Right lobe of liver (tissue), 6 donors: ENCODE results near the gene KIF11. TPM values are rescaled to one million over a fixed set of nuclear protein-coding genes. Genes with fewer than 3 reads are reported as not detected.

Experiments
- ATAC-seq, 4 donors: fragments of 200-7000 bp; cut with Tn5 transposase; one replicate each; pipeline ENCODE4 v1.9.1; 2020; ENCODE audit warnings: mild to moderate bottlenecking in 4 of 4, moderate library complexity in 4 of 4
- DNase-seq, 3 donors: peaks; one replicate each; pipeline ENCODE4 v3.0.0-alpha.2; 2020
- H3K27ac ChIP-seq, 3 donors: fragments of 200-600 bp; one replicate each; pipeline ENCODE4 v1.8.0; 2022
- H3K27me3 ChIP-seq, 2 donors: fragments of 200-600 bp; one replicate each; pipeline ENCODE4 v1.8.0; 2022
- H3K36me3 ChIP-seq, 4 donors: fragments of 200-600 bp; sonication (generic) in 1 of 4; one replicate each; pipeline versions ENCODE4 v1.5.1 to v1.8.0; 2017 to 2022; ENCODE audit warnings: control low read depth in 1 of 4
- H3K4me1 ChIP-seq, 4 donors: fragments of 200-600 bp; sonication (generic) in 1 of 4; one replicate each; pipeline versions ENCODE4 v1.5.1 to v1.8.0; 2017 to 2022; ENCODE audit warnings: control low read depth in 1 of 4
- H3K4me3 ChIP-seq, 3 donors: fragments of 200-600 bp; one replicate each; pipeline ENCODE4 v1.8.0; 2022
- H3K9me3 ChIP-seq, 4 donors: fragments of 200-600 bp; sonication (generic) in 1 of 4; one replicate each; pipeline versions ENCODE4 v1.5.1 to v1.8.0; 2017 to 2022; ENCODE audit warnings: control low read depth in 1 of 4
- CTCF ChIP-seq, 4 donors: fragments of 200-600 bp in 3 of 4; fragments of 450-650 bp in 1 of 4; IDR thresholded peaks; one replicate each; pipeline versions ENCODE4 v1.5.1 to v1.8.0; 2016 to 2022; ENCODE audit warnings: antibody characterized with exemption in 4 of 4, mild to moderate bottlenecking in 2 of 4
- POLR2A ChIP-seq: fragments of 450-650 bp; IDR thresholded peaks from one replicate; pipeline ENCODE4 v1.6.1; 2017; ENCODE audit warnings: antibody characterized with exemption, mild to moderate bottlenecking
- WGBS: methylation state at CpG from one replicate; pipeline ENCODE4 v1.1.6; 2018; ENCODE audit warnings: low coverage, low lambda C conversion rate; ENCODE audit not compliant: insufficient coverage; ENCODE audit errors: missing lambda C conversion rate; 5-methylcytosine and 5-hydroxymethylcytosine counted together
- intact Hi-C, 2 donors: fragments of 100-400 bp; cut with DNase I; formaldehyde crosslinking; loops; one replicate each; pipeline versions ENCODE4 v1.11.2 to v1.14.1; 2022
- total RNA-seq, 6 experiments: library from RNA; depleted of rRNA in 2 of 6; stranded (reverse); fragments of >200 nt in 2 of 6; fragmentation: NEBNext Ultra II Directional in 3 of 6; extraction: Animal tissue kit (Norgen Biotek cat#: 25700) in 3 of 6; gene quantifications; one replicate each; pipeline versions ENCODE4 v1.1.0 to v1.2.4, GENCODE V29; 2016 to 2023
- donor health status: DM: no; HTN: yes; CAD: no.
- donor health status: DM: no; HTN: no; CAD: no.
- donor health status: DM: no; HTN: no; CAD: no.
- donor health status: DM: no; HTN: yes; CAD: no.
- donor health status: DM: no; HTN: yes; CAD: no.

Gene KIF11
- total RNA-seq, 6 experiments from 2014 or later: 0.35 to 1.4 (median 0.83) TPM

- Histone ChIP-seq H3K27me3 (no peaks in the 10 kb centered on the region), H3K27ac (no peak overlapping the region), H3K4me3 (no peak overlapping the region), H3K36me3 (no peaks in the 10 kb centered on the region), H3K4me1 (no peaks in the 10 kb centered on the region), H3K9me3 (no peaks in the 10 kb centered on the region)
- TF ChIP-seq POLR2A (no peak), CTCF (IDR thresholded peaks at IDR 0.05) (no peak)
- ATAC-seq (no peak), DNase-seq (no peak)
- WGBS: 93% methylated on average over 2 of the region's 2 CpGs
- intact Hi-C loops: no loop called here
Measured at GRCh38 chr10:92681306-92681834, 88.4 kb downstream of the KIF11 start.

- Histone ChIP-seq H3K27ac (peak overlapping the region; percentile 85 to 94 (median 89)), H3K4me1 (peaks cover 0 to 12% (median under 1%) of the 10 kb centered on the region in 4 donors), H3K27me3 (no peaks in the 10 kb centered on the region), H3K4me3 (peak overlapping the region; percentile 82 to 88 (median 85)), H3K9me3 (no peaks in the 10 kb centered on the region), H3K36me3 (no peaks in the 10 kb centered on the region)
- DNase-seq (no peak), ATAC-seq (no peak)
- WGBS: 8% methylated on average over 5 of the region's 5 CpGs
- TF ChIP-seq CTCF (IDR thresholded peaks at IDR 0.05) (no peak), POLR2A (no peak)
- intact Hi-C loops: no loop called here
Measured at GRCh38 chr10:92688573-92688926, 95.6 kb downstream of the KIF11 start.

- Histone ChIP-seq H3K9me3 (no peaks in the 10 kb centered on the region), H3K36me3 (peaks cover 0 to under 1% (median 0%) of the 10 kb centered on the region in 4 donors), H3K4me1 (peaks cover 0 to 17% (median 3%) of the 10 kb centered on the region in 4 donors), H3K4me3 (peak overlapping the region; percentile 82 to 88 (median 85)), H3K27ac (peak overlapping the region; percentile 85 to 94 (median 89)), H3K27me3 (no peaks in the 10 kb centered on the region)
- DNase-seq (peak; percentile 69 to 83 (median 82)), ATAC-seq (peak; percentile 32 to 56 (median 44))
- intact Hi-C loops: no loop called here
- WGBS: 3% methylated on average over 23 of the region's 63 CpGs
- TF ChIP-seq CTCF (IDR thresholded peaks at IDR 0.05) (peak in 2 of 4 donors; percentile 32 to 33), POLR2A (no peak)
Measured at GRCh38 chr10:92688927-92689662, 96.2 kb downstream of the KIF11 start.

- no peaks in the 10 kb centered on the region for H3K27me3 ChIP-seq
- H3K36me3 ChIP-seq: peaks cover 0 to 6% (median 0%) of the 10 kb centered on the region in 4 donors
- 0% methylated on average over 2 of the region's 79 CpGs for WGBS
- intact Hi-C loops: no loop called here
- no peaks in the 10 kb centered on the region for H3K9me3 ChIP-seq
- DNase-seq (peak; percentile 87 to 91 (median 89)), ATAC-seq (peak; percentile 61 to 83 (median 74))
- H3K4me3 ChIP-seq: peak within 1 kb of the TSS; percentile 82 to 88 (median 85)
- H3K27ac ChIP-seq: peak within 1 kb of the TSS; percentile 91 to 96 (median 94)
- H3K4me1 ChIP-seq: peaks cover 0 to 22% (median 3%) of the 10 kb centered on the region in 4 donors
- peak; percentile 98 for TF ChIP-seq POLR2A
- peak in 1 of 4 donors; percentile 14 for TF ChIP-seq CTCF (IDR thresholded peaks at IDR 0.05)
Measured at GRCh38 chr10:92689663-92690210, 96.8 kb downstream of the KIF11 start, which contains the start of gene HHEX. Gene HHEX, plus strand, starts transcription at chr10:92689955. Its CDS starts 32 bp downstream, at chr10:92689987.
